ENCODE data around the gene LRRC2.
"Not testable (repeated sequence)": the region's sequence is repeated elsewhere in the genome, so short reads cannot be mapped to it uniquely, and the experiment has no call there.

LRRC2 gene

DNA sequence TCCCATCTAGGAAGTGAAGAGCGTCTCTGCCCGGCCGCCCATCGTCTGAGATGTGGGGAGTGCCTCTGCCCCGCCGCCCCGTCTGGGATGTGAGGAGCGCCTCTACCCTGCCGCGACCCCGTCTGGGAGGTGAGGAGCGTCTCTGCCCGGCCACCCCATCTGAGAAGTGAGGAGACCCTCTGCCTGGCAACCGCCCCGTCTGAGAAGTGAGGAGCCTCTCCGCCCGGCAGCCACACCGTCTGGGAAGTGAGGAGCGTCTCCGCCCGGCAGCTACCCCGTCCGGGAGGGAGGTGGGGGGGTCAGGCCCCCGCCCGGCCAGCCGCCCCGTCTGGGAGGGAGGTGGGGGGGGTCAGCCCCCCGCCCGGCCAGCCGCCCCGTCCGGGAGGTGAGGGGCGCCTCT is 71.6 kb downstream of the LRRC2 start:
- DNase-seq = not testable (repeated sequence)

DNA sequence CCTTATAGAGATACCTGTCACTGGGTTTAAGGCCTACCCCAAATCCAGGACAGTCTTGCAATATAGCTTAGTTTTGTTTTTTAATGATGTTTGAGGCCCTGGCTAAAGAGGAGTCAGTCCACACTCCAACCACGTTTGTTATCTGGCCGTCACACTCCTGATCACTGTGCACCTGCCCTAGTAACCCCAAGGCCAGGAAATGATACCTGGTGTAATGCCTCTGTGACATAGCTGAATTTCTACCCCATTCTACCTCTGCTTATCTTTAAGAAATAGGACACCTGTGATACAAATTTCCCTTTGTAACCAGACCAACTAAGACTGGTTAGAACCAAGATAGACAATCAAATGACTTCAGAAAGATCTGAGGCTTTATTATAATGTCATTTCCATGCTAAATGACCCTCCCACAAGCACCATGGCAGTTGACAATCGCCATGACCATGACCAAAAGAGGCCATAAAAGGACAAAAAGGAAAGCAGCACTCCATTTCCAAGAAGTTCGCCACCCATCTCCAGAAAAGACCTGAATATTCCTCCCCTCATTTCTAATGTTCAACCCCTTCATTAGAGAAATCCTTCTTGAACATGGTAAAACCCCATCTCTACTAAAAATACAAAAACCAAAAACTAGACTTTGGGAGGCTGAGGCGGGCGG is 73.1 kb downstream of the LRRC2 start:
- DNase-seq = no peak

DNA sequence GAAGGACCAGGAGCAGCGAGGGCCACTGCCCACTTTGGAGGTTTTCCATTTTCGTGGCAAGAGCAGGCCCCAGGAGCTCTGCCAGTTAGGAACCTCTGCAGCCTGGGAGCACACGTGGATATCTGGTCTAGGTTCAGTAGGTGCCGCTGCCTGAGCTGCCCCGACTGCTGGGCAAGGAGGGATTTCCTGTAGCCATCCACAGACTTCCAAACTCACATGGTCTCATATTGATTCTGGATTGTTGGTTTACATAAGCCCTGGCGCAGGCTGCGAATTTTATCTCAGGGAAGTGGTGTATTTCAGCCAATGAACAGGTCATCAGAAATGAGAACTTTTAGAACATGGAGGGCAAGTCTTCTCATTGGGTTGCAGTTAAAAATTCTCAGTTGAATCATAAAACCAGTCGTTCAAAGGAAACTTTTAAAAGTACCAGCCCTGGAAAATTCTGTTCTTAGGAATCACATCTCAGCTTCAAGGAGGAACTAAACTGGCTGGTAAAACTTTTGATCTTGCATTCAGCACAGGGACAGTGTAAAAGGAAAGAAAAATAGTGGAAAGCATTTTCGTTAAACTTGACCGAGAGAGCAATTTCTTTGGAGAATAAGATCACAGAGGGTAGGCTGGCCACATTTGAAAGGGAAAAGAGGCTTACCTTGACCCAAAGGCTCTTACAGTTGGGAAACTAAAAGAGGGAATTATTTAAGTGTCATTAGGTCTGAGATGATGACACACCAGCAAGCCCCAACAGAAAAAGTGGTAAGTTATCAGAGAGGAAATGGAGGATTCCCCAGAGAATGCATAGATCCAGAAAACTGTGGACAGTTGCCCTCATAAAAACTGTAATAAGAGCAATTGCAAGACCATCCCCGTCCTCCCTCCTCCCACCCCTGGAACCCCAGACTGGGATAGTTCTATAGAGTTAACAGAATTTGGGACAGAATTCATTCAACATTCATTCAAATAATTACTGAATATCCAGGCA is 74.7 kb downstream of the LRRC2 start:
- no peak for DNase-seq

DNA sequence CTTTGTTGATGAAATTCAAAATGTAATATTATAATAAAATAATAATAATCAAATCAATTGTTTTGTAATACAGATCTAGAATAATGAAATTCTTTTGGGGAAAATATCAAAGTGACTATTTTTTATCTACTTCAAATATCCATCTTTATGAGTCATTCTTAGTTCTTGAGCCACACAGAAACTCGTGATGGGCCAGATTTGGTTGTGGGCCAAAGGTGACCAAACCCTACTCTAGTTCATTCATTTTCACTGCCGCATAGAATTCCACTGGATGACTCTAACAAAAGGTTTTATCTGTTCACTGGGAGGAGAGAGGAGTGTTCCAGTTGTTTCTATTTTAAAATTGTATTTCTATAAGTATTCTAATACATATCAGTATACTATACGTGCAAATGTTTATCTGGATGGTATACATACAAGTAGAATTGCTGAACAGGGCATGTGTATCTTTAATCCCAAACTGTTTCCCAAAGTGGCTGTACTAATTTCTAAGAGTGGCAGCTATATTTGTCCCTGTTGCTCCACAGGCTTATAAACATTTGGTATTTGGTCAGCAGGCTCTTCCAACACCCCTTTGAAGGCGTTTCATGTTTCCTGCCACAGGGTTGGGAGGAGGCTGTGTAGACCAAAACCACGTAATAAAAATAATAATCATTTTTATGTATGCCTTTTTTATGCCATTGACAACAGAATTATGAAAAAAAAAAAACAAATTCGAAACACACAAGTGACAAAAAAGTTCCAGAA is 75.6 kb downstream of the LRRC2 start:
- no peak for DNase-seq

DNA sequence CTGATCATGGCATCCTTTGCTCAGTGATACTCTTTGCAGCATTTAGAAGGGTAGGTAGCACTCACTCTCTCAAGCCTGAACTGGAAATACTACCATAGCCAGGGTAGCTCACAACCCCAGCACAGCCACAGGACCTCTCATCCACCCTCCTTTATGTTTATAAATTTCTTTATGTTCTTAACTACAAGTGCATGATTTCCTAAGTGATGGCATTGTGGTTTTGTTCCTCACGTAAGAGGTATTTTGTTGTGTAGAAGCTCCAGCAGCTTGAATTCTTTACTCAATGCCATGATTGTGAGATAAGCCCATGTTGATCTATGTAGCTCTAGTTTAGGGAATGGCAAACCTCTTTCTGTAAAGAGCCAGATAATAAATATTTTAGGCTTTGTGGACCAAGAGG is 76.2 kb downstream of the LRRC2 start:
- DNase-seq = no peak

DNA sequence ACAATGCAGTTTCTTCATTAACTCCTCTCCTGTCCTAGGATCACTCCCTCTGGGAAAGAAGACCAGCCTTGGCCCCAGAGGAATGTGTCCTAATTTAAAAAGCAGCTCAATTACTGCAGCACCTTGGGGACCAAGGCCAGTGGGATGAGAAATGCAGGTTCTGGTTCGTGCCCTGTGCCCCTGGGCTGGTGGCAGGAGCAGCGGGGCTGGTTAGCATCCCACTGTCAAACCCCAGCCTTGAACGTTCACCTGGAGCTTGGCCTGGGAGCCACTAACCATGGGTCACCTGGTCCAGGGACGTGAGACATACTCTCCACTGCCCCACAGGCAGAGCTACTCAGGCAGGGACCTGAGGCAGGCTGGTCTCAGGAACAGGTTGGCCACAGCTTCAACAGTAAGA is 76.7 kb downstream of the LRRC2 start:
- no peak for DNase-seq

DNA sequence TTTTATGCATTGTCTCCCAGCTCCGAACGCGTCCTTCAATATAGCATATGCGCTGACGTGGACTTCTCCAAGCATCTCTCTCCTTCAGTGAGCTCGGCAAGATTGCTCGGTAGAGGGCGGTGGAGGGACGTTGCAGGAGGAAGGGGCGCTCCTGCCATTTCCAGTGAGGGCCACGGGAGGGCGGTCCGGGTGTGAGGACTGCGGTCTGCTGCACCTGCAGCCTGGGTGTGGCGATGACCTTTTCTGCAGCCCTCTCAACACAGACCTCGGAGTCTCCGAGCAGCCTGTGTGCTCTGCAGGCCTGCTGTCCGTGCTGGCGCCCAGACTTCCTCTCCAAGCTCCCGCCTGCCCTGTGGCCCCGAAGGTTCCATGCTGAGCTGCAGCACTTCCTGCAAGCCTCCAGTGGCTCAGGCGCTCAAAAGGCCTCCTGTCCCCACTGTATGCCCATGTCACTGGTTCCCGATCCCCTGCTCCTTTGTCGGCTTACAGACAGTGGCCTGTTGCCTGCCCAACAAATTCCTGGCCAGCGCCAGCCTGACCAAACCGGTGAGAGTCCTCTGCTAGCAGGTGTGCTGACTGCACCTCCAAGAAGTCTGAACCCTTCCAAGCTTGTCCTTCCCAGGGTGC is 77.3 kb downstream of the LRRC2 start:
- peak; percentile 94 for DNase-seq

DNA sequence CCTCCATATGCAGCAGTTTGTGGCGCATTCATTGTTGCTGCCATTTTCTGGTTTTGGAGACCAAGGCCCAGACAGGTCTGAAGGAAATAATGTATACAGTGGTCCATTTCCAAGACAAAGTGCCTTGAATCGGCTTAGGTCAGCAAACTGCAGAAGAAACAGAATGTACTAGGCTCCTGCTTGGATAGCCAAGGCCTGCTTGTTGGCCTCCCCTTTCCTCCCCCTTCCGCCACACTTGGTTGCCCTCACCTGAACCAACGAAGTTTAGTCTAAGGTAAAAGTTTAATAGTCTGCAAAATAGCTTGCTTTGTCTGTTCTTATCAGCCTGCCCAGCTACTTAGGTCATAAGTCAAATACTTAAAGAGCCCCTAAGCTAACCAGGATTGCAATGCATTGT is 80.3 kb downstream of the LRRC2 start:
- DNase-seq = no peak

DNA sequence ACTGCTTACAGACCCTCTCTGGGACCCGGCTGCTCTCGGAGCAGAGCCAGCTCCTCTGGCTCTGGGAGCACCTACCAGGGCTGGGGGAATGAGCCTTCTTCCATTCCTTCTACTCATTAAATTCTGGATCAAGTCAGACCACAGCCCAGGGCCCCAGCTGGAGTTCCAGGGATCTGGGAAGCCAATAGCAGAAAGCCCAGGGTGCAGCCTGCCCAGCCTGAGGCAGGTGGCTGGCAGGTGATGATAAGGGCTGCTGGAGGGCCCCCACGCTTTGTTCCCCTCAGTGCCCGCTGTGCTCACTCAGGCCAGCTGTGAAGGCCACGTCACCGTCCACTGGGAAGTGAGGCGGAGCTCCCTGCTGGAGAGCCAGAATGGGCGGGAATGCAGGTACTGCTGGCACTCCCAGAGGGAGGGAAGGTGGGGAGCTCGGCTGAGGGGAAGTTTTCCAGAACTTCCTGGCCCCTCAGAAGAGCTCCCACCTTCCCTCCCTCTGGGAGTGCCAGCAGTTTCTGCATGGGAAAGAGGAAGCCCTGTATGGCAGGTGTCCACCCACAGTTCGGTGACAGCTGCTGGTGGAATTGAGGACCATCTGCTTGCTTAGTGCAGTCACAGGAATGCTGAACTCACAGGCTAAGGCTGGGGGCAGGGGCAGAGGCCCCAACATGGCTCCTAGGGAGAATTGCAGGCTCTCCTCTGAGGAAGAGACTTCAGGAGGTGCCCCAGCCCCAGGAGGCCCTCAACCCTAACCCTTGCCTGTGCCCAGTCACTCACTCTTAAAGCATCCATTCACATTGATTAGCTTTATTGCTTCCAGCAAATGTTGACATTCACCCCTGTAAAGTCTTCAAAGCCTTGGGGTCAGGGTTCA is 81.0 kb downstream of the LRRC2 start:
- no peak for DNase-seq

DNA sequence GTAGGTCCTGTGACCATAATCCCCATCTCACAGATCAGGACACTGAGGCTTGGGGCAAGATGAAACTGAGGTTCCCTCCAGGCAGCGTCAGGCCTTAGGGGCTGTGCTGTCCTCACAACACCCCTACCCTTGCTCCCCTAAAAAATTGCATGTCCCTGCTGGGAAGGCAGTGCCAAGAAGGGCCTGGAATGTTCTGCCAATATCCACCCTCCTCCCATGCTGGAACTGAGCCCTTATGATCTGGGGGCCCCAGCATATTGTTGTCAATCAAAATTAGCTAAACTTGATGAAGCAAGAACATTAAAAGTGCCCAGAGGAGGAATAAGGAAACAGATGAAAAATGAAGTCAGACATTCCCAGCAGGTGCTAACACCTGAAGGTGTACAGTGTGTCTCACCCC is 81.7 kb downstream of the LRRC2 start:
- DNase-seq = no peak

DNA sequence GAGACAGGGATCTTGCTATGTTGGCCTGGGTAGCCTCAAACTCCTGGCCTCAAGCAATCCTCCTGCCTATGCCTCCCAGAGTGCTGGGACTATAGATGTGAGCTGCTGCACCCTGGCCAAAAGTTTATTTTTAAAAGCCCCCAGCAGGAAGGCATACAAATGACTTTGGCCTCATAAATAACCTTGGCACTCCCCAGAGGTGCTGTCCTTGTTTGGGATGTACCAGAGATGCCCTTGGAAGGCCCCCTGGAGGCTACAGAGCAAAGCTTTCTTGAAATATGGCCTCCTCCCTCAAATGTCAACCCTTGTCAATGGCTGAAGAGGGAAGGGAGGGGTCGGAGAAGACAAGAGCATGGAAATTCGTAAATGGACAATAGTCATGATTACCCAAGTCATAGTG is 82.3 kb downstream of the LRRC2 start:
- no peak for DNase-seq

DNA sequence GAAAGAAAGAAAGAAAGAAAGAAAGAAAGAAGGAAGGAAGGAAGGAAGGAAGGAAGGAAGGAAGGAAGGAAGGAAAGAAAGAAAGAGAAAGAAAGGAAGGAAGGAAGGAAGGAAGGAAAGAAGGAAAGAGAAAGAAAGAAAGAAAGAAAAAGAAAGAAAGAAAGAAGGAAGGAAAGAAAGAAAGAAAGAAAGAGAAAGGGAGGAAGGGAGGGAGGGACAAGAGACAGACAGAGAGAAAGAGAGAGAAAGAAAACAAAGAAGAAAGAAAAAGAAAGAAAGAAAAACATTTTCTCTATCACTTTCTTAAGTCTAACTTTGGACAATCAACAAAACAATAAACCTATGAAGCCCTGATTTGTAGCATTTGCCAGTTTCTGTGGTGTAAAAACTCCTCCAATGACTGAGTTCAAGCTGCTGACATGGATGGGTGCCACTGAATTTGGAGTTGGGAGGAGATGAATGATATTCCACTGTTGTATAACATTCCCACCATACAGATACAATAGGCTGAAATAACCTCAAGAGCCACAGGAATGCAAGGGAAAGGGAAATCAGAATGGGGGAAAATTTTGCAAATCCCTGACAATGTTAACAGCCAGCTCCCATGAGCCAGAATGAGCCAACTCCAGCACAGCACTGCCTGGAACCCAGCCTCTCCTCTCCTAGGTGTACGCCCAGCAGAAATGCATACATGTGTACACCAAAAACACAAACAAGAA is 83.3 kb downstream of the LRRC2 start:
- no peak for DNase-seq

DNA sequence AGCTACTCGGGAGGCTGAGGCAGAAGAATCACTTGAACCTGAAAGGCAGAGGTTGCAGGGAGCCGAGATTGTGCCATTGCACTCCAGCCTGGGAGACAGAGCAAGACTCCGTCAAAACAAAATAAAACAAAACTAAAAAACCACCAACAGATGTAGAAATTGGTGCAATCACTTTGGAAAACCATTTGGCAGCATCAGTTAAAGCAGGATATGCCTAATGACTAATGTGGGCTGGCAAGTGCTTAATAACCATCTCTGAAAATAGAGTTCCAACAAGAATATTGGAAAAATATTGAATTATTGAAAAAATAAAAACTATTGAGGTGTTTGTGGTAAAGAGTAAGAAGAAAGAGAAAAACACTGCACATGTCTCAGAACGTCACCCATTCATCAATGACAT is 84.5 kb downstream of the LRRC2 start:
- DNase-seq = no peak

DNA sequence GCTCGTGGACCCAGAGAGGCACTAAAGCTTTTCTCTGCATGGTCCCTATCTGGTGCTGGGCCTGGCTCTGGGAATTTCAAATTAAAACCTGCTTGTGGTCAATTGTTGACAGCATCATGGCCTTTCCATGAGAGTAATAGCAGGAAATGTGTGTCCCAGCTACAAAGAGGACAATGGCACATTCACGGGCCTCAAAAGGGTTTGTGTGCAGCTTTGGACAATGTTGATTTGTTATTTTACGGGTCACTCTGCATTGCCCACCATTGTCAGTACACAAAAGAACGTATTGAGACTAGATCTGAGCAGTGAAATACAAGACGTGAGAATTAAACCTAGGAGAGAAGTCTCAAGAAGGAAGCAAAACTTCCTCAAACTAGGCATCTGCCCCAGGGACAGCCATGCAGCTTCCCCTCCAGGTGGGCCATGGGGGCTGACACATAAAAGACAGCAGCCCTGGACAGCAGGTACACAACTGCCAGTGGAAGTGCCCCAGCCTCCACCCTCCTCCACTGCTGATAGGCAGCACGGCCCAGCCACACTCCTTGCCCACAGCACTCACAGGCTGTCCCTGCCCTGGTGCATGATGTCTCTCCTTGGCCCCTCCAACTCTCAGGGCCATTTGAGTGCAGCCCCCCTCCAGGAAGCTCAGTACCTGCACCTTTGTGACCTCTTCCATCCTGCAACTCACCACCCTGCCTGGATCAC is 85.5 kb downstream of the LRRC2 start:
- DNase-seq = no peak

DNA sequence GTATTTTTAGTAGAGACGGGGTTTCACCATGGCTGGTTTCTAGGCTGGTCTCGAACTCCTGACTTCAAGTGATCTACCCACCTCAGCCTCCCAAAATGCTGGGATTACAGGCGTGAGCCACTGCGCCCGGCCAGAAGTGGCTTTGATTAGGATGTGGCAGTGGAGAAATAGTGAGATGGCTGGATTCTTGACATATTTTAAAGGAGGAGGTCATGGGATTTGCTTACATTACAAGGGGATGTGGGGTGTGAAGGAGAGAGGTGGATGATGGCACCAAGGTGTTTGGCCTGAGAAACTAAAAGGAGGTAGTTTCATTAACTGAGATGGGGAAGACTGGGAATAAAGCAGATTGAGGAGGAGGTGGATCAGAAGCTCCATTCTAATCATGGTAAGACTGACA is 86.4 kb downstream of the LRRC2 start:
- no peak for DNase-seq

DNA sequence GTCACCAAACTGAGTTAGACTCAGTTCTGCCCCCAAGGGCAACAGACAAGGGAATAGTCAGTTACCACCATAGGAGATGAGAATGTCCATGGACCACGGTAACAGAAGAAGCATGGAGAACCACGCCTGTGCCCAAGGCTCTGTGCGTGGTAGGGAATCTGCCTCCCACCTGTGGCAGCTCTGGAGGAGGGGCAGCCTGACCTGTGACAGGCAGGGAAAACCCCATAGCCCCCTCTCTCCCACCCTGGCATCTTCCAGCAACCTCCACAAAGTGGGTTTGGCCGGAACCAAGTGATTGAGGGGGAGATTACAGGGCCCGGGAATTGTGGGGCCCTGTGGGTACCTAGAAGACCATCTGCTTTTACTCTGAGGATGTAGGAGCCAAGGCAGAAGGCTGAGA is 87.1 kb downstream of the LRRC2 start:
- no peak for DNase-seq

DNA sequence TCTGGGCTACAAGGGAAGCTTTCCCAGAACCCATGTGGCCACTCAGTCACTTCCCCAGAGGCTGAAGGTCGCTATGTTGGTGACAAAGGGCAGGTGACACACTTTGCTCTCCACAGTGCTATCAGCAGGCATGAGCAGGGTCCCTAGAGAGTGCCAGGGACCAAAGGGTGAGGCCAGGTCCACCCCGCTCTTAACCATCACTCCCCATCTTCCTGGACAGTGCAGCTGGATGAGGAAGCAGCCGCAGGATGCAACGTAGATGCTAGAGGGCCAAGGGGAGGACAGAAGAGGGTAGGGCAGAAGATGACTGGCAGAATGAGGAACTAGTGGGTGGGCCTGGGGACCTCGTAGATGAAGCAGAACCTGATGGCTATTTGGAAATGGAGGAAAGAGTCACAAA is 87.8 kb downstream of the LRRC2 start:
- DNase-seq = no peak

DNA sequence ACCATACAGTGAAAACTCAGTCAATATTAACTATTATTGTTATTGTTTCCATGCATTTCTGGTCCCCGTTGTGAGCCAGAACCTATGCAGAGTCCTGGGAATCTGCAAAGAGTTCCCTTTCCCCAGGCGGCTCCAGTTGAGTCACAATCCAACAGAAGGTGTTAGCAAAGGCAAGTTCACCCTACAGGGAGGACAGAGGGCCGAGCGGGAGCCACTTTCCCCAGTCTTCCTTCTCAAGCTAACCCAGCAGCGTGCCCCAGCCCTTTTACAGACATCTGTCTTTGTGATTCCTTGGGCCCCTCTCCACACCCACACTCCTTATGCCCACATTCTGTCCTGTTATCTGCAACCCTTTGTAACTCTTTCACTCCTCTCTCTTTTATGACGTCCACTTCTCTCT is 88.3 kb downstream of the LRRC2 start:
- DNase-seq = no peak

DNA sequence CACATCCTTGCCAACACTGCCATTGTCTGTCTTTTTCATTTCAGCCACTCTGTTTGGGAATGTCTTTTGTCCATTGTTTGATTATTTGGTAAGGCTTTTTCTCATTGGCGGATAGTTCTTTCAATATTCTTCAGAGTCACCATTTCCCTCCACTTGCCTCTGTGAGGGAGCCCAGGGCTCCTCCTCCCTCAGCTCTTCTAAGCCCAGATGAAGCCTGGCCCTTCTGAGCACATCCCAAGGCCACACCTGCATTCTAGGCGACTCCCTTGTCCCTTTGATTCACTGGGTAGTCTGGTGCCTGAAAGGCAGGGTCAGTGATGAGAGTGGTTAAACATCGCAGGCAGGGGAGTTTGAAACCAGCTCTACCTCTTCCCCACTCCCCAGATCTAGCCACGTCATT is 89.0 kb downstream of the LRRC2 start:
- no peak for DNase-seq

DNA sequence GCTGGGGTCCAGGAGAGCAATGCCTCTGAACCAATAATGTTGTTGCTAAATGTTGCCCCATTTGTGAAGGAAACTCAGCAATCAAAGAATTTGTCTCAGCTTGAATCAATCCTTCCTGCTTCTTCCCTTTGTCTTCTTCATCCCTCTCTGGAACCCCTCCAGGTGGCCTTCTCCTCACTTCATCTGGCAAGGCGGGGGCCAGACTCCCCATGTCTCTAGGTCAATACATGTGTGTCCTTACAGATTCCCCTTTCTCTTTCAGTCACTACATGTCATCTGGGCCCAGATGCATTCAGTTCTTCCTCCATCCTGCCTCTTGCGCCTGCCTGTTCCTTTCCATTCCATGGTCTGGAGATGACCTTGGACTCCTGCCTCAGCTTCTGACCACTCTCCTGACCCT is 93.4 kb downstream of the LRRC2 start:
- DNase-seq = no peak

DNA sequence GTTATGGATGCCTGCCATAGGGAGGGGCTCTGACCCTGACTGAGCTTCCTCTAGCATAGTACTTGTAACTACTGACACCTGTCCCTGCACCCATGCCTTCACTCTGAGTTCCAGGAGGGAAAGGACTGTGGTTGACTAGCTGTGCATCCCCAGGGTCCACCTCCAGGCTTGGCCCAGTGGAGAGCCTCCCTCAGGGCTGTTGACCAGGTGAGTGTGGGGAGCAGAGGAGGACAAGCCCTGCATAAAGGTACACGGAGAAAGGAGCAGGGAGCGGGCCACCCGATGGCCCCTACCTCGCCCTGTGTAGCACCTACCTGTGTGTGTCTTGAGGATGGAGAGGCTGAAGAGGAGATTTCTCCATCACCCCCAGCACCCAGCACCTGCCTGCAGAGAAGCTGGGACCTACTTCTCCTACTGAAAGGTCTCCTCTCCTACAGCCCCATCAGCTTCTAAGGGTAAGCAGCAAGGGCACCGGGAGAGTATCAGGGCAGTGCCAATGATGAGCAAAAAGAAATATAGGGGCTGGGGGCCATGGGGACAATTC is 94.7 kb downstream of the LRRC2 start:
- DNase-seq = no peak
